Right lobe of liver (tissue), 6 donors: ENCODE results near the gene CDH13. TPM values are rescaled to one million over a fixed set of nuclear protein-coding genes. Genes with fewer than 3 reads are reported as not detected.

Experiments used
- ATAC-seq, 4 donors: fragments of 200-7000 bp; cut with Tn5 transposase; one replicate each; pipeline ENCODE4 v1.9.1; 2020; ENCODE audit warnings: mild to moderate bottlenecking in 4 of 4, moderate library complexity in 4 of 4
- DNase-seq, 3 donors: peaks; one replicate each; pipeline ENCODE4 v3.0.0-alpha.2; 2020
- H3K27ac ChIP-seq, 3 donors: fragments of 200-600 bp; one replicate each; pipeline ENCODE4 v1.8.0; 2022
- H3K27me3 ChIP-seq, 2 donors: fragments of 200-600 bp; one replicate each; pipeline ENCODE4 v1.8.0; 2022
- H3K36me3 ChIP-seq, 4 donors: fragments of 200-600 bp; sonication (generic) in 1 of 4; one replicate each; pipeline versions ENCODE4 v1.5.1 to v1.8.0; 2017 to 2022; ENCODE audit warnings: control low read depth in 1 of 4
- H3K4me1 ChIP-seq, 4 donors: fragments of 200-600 bp; sonication (generic) in 1 of 4; one replicate each; pipeline versions ENCODE4 v1.5.1 to v1.8.0; 2017 to 2022; ENCODE audit warnings: control low read depth in 1 of 4
- H3K4me3 ChIP-seq, 3 donors: fragments of 200-600 bp; one replicate each; pipeline ENCODE4 v1.8.0; 2022
- H3K9me3 ChIP-seq, 4 donors: fragments of 200-600 bp; sonication (generic) in 1 of 4; one replicate each; pipeline versions ENCODE4 v1.5.1 to v1.8.0; 2017 to 2022; ENCODE audit warnings: control low read depth in 1 of 4
- CTCF ChIP-seq, 4 donors: fragments of 200-600 bp in 3 of 4; fragments of 450-650 bp in 1 of 4; IDR thresholded peaks; one replicate each; pipeline versions ENCODE4 v1.5.1 to v1.8.0; 2016 to 2022; ENCODE audit warnings: antibody characterized with exemption in 4 of 4, mild to moderate bottlenecking in 2 of 4
- POLR2A ChIP-seq: fragments of 450-650 bp; IDR thresholded peaks from one replicate; pipeline ENCODE4 v1.6.1; 2017; ENCODE audit warnings: antibody characterized with exemption, mild to moderate bottlenecking
- WGBS: methylation state at CpG from one replicate; pipeline ENCODE4 v1.1.6; 2018; ENCODE audit warnings: low coverage, low lambda C conversion rate; ENCODE audit not compliant: insufficient coverage; ENCODE audit errors: missing lambda C conversion rate; 5-methylcytosine and 5-hydroxymethylcytosine counted together
- intact Hi-C, 2 donors: fragments of 100-400 bp; cut with DNase I; formaldehyde crosslinking; loops; one replicate each; pipeline versions ENCODE4 v1.11.2 to v1.14.1; 2022
- total RNA-seq, 6 experiments: library from RNA; depleted of rRNA in 2 of 6; stranded (reverse); fragments of >200 nt in 2 of 6; fragmentation: NEBNext Ultra II Directional in 3 of 6; extraction: Animal tissue kit (Norgen Biotek cat#: 25700) in 3 of 6; gene quantifications; one replicate each; pipeline versions ENCODE4 v1.1.0 to v1.2.4, GENCODE V29; 2016 to 2023
- donor health status: DM: no; HTN: yes; CAD: no.
- donor health status: DM: no; HTN: no; CAD: no.
- donor health status: DM: no; HTN: no; CAD: no.
- donor health status: DM: no; HTN: yes; CAD: no.
- donor health status: DM: no; HTN: yes; CAD: no.

The CDH13 gene
- total RNA-seq, 6 experiments from 2014 or later: 0.13 to 4.6 (median 0.49) TPM

DNA sequence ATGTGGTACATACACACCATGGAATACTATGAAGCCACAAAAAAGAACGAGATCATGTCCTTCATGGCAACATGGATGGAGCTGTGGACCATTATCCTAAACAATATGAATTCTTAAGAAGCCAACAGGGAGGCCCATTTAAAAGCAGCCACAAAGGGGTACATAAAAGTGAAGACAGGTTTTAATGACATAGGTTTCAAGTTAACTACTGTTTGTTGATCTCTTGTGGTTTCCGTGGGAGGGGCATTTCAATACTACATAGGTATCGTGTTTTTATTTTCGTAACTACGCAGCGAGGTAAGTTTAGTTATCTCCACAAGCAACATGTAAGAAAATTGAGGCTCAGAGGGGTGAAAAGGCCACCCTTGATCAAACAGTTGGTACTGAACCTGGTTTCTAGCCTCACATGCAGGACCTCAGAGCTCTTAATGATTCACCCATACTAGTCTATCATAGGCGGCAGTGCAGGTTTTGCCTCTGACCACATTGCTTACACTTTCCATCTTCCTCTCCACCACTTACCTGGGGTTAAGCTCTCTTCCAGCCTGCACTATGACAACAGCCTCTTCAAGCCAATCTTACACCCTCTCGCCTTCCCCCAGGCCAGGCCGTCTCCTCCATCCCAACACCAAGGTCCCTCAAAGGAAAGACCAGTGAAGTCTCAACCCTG is 646.9 kb downstream of the CDH13 start:
- H3K27me3 ChIP-seq: no peaks in the 10 kb centered on the region
- 71% methylated on average over 6 of the region's 9 CpGs for WGBS
- no peak overlapping the region for H3K27ac ChIP-seq
- no peaks in the 10 kb centered on the region for H3K9me3 ChIP-seq
- intact Hi-C loops: no loop called here
- DNase-seq: no peak
- no peak overlapping the region for H3K4me3 ChIP-seq
- no peak for TF ChIP-seq CTCF (IDR thresholded peaks at IDR 0.05)
- TF ChIP-seq POLR2A: no peak
- no peaks in the 10 kb centered on the region for H3K36me3 ChIP-seq
- H3K4me1 ChIP-seq: no peaks in the 10 kb centered on the region
- ATAC-seq: no peak

GRCh38 chr16:83279251-83279650 is 652.5 kb downstream of the CDH13 start:
- 60% methylated on average over 9 of the region's 9 CpGs for WGBS
- no peaks in the 10 kb centered on the region for H3K4me1 ChIP-seq
- DNase-seq (no peak), ATAC-seq (no peak)
- no peaks in the 10 kb centered on the region for H3K27me3 ChIP-seq
- intact Hi-C loops: no loop called here
- H3K27ac ChIP-seq: no peak overlapping the region
- no peaks in the 10 kb centered on the region for H3K36me3 ChIP-seq
- no peaks in the 10 kb centered on the region for H3K9me3 ChIP-seq
- H3K4me3 ChIP-seq: no peak overlapping the region
- TF ChIP-seq POLR2A (no peak), CTCF (IDR thresholded peaks at IDR 0.05) (no peak)

GRCh38 chr16:83285921-83286320 is 659.2 kb downstream of the CDH13 start:
- ATAC-seq: no peak
- no peak for TF ChIP-seq CTCF (IDR thresholded peaks at IDR 0.05)
- no peak for TF ChIP-seq POLR2A
- Histone ChIP-seq H3K9me3 (no peaks in the 10 kb centered on the region), H3K27me3 (no peaks in the 10 kb centered on the region), H3K27ac (no peak overlapping the region), H3K4me1 (no peaks in the 10 kb centered on the region), H3K4me3 (no peak overlapping the region), H3K36me3 (no peaks in the 10 kb centered on the region)
- WGBS: 42% methylated on average over 6 of the region's 6 CpGs
- no peak for DNase-seq
- intact Hi-C loops: no loop called here

GRCh38 chr16:83296505-83296904 is 669.7 kb downstream of the CDH13 start:
- TF ChIP-seq POLR2A (no peak), CTCF (IDR thresholded peaks at IDR 0.05) (no peak)
- H3K27ac ChIP-seq: no peak overlapping the region
- intact Hi-C loops: no loop called here
- H3K9me3 ChIP-seq: no peaks in the 10 kb centered on the region
- no peaks in the 10 kb centered on the region for H3K4me1 ChIP-seq
- WGBS: 21% methylated on average over 2 of the region's 2 CpGs
- H3K4me3 ChIP-seq: no peak overlapping the region
- H3K36me3 ChIP-seq: no peaks in the 10 kb centered on the region
- DNase-seq (no peak), ATAC-seq (peak; percentile 18 to 70 (median 49))
- H3K27me3 ChIP-seq: no peaks in the 10 kb centered on the region

DNA sequence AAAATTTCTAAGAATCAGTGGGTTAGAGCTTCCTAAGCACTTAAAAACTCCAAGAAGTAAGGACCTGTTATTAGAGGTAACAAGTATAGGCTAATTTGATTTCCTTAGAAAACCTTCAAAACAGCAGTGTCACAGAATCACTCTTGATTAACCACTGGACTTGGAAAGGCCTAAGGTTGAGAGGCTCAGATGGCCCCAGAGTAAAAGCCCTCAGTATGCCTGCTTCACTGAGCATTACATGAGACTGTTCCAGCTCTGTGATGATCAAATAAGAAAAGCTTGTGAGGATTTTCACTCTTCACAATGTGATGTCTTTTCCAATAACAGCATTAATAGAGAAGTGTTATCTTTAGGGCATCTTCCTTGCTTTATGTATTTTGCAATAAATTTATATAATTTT is 671.8 kb downstream of the CDH13 start:
- TF ChIP-seq POLR2A: no peak
- no peak for TF ChIP-seq CTCF (IDR thresholded peaks at IDR 0.05)
- H3K27me3 ChIP-seq: no peaks in the 10 kb centered on the region

More for the DNA sequence above, 671.8 kb downstream of the CDH13 start:
- no peaks in the 10 kb centered on the region for H3K36me3 ChIP-seq
- no peaks in the 10 kb centered on the region for H3K9me3 ChIP-seq
- no peak for DNase-seq
- H3K27ac ChIP-seq: no peak overlapping the region
- no peaks in the 10 kb centered on the region for H3K4me1 ChIP-seq
- ATAC-seq: no peak
- no peak overlapping the region for H3K4me3 ChIP-seq
- intact Hi-C loops: no loop called here
